ENCODE data around the gene NSMCE3.

Gene NSMCE3

GRCh38 chr15:29274946-29275345 is 5.3 kb upstream of the NSMCE3 start:
- no peak for DNase-seq (ENCODE audit: low read depth in 1 of 2, low spot score in 1 of 2)
- no peak overlapping the region for H3K27ac ChIP-seq (replicated peaks)
- H3K27me3 ChIP-seq (ENCODE audit: insufficient read depth, poor library complexity, severe bottlenecking), result no peaks in the 10 kb centered on the region
- TF ChIP-seq, protein P1, sequence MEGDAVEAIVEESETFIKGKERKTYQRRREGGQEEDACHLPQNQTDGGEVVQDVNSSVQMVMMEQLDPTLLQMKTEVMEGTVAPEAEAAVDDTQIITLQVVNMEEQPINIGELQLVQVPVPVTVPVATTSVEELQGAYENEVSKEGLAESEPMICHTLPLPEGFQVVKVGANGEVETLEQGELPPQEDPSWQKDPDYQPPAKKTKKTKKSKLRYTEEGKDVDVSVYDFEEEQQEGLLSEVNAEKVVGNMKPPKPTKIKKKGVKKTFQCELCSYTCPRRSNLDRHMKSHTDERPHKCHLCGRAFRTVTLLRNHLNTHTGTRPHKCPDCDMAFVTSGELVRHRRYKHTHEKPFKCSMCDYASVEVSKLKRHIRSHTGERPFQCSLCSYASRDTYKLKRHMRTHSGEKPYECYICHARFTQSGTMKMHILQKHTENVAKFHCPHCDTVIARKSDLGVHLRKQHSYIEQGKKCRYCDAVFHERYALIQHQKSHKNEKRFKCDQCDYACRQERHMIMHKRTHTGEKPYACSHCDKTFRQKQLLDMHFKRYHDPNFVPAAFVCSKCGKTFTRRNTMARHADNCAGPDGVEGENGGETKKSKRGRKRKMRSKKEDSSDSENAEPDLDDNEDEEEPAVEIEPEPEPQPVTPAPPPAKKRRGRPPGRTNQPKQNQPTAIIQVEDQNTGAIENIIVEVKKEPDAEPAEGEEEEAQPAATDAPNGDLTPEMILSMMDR (IDR thresholded peaks at IDR 0.05; ENCODE audit: insufficient read depth, low read length), result no peak
- TF ChIP-seq POLR2AphosphoS5 (IDR thresholded peaks at IDR 0.05; ENCODE audit: low read depth), result no peak
- TF ChIP-seq REST (IDR thresholded peaks at IDR 0.05; ENCODE audit: insufficient replicate concordance, low read depth), result no peak
- no peak for TF ChIP-seq GABPA (IDR thresholded peaks at IDR 0.05; ENCODE audit: low read depth)
- no peak for TF ChIP-seq SPI1 (IDR thresholded peaks at IDR 0.05; ENCODE audit: borderline replicate concordance, low read depth)
- no peak overlapping the region for H3K4me3 ChIP-seq (replicated peaks; ENCODE audit: insufficient read depth, low read length)

DNA sequence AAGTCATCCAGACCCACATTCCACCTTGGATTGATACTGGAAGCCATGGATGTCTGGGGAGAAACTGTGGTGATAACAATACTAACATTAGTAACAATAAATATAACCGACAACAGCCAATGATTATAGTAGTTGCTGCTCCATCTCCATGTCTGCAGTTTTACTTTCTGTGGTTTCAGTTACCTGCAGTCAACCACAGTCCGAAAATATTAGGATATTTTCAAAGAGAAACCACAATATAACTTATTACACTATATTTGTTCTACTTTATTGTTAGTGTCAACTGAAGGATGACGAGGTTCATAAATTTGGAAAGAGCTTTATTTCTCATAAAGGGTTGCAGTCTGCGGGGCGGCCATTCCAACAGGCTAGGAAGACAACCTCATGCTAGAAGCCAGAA is 2.6 kb upstream of the NSMCE3 start:
- DNase-seq (ENCODE audit: low read depth in 1 of 2, low spot score in 1 of 2), result no peak
- H3K27ac ChIP-seq (replicated peaks), result no peak overlapping the region
- TF ChIP-seq GABPA (IDR thresholded peaks at IDR 0.05; ENCODE audit: low read depth) (no peak), REST (IDR thresholded peaks at IDR 0.05; ENCODE audit: insufficient replicate concordance, low read depth) (no peak), POLR2AphosphoS5 (IDR thresholded peaks at IDR 0.05; ENCODE audit: low read depth) (no peak), SPI1 (IDR thresholded peaks at IDR 0.05; ENCODE audit: borderline replicate concordance, low read depth) (no peak)
- TF ChIP-seq, protein P1 (IDR thresholded peaks at IDR 0.05; ENCODE audit: insufficient read depth, low read length), result no peak
- H3K4me3 ChIP-seq (replicated peaks; ENCODE audit: insufficient read depth, low read length), result no peak overlapping the region
- no peaks in the 10 kb centered on the region for H3K27me3 ChIP-seq (ENCODE audit: insufficient read depth, poor library complexity, severe bottlenecking)

- no peaks in the 10 kb centered on the region for H3K27me3 ChIP-seq (ENCODE audit: insufficient read depth, poor library complexity, severe bottlenecking)
- TF ChIP-seq SPI1 (IDR thresholded peaks at IDR 0.05; ENCODE audit: borderline replicate concordance, low read depth) (no peak), REST (IDR thresholded peaks at IDR 0.05; ENCODE audit: insufficient replicate concordance, low read depth) (no peak), POLR2AphosphoS5 (IDR thresholded peaks at IDR 0.05; ENCODE audit: low read depth) (no peak), GABPA (IDR thresholded peaks at IDR 0.05; ENCODE audit: low read depth) (no peak)
- TF ChIP-seq, protein P1 (IDR thresholded peaks at IDR 0.05; ENCODE audit: insufficient read depth, low read length), result no peak
- H3K27ac ChIP-seq (replicated peaks), result no peak overlapping the region
- no peak overlapping the region for H3K4me3 ChIP-seq (replicated peaks; ENCODE audit: insufficient read depth, low read length)
- no peak for DNase-seq (ENCODE audit: low read depth in 1 of 2, low spot score in 1 of 2)
Measured at GRCh38 chr15:29270976-29271375, 1.4 kb upstream of the NSMCE3 start.

All from HL-60 (cell line).